Fibroblast of lung (primary cell): ENCODE results near the gene PLCG1. TPM values are rescaled to one million over a fixed set of nuclear protein-coding genes. Genes with fewer than 3 reads are reported as not detected.

Experiments used
- DNase-seq, 2 donors: peaks; one replicate each; pipeline versions ENCODE4 v3.0.0 to v3.0.0-alpha.2; 2010; ENCODE audit warnings: low read depth in 2 of 2
- H2AFZ ChIP-seq: 2 replicates; pipeline ENCODE4 v1.5.1; 2012; ENCODE audit warnings: low read length, control low read depth, inconsistent platforms
- H3K27ac ChIP-seq: 2 replicates; pipeline ENCODE4 v1.5.1; 2011; ENCODE audit warnings: low read length, control low read depth; ENCODE audit not compliant: insufficient read depth
- H3K27me3 ChIP-seq: 2 replicates; pipeline ENCODE4 v1.5.1; 2011; ENCODE audit warnings: mild to moderate bottlenecking, low read length; ENCODE audit not compliant: control insufficient read depth, insufficient read depth
- H3K36me3 ChIP-seq: 2 replicates; pipeline ENCODE4 v1.5.1; 2011; ENCODE audit warnings: low read length; ENCODE audit not compliant: control insufficient read depth, insufficient read depth
- H3K4me1 ChIP-seq: 2 replicates; pipeline ENCODE4 v1.5.1; 2011; ENCODE audit warnings: low read length; ENCODE audit not compliant: control insufficient read depth, insufficient read depth; ENCODE audit errors: extremely low read depth
- H3K4me2 ChIP-seq: 2 replicates; pipeline ENCODE4 v1.5.1; 2011; ENCODE audit warnings: low read length, control low read depth; ENCODE audit not compliant: insufficient read depth; ENCODE audit errors: extremely low read depth
- H3K4me3 ChIP-seq, 4 experiments: fragments of 200-600 bp in 1 of 4; sonication (generic) in 1 of 4; replicated peaks in 1 of 4; 2 replicates each; pipeline ENCODE4 v1.5.1; 2011 to 2016; ENCODE audit warnings: low read length in 4 of 4, low read depth in 3 of 4, mild to moderate bottlenecking in 3 of 4, control low read depth in 2 of 4, inconsistent platforms in 1 of 4, mixed read lengths in 1 of 4; ENCODE audit not compliant: insufficient read depth in 1 of 4; ENCODE audit errors: control extremely low read depth in 1 of 4
- H3K79me2 ChIP-seq: 2 replicates; pipeline ENCODE4 v1.5.1; 2012; ENCODE audit warnings: mild to moderate bottlenecking, low read length, inconsistent platforms; ENCODE audit not compliant: control insufficient read depth, insufficient read depth
- H3K9ac ChIP-seq: 2 replicates; pipeline ENCODE4 v1.5.1; 2011; ENCODE audit warnings: mild to moderate bottlenecking, low read length, control low read depth; ENCODE audit not compliant: insufficient read depth
- H3K9me3 ChIP-seq: 2 replicates; pipeline ENCODE4 v1.5.1; 2012; ENCODE audit warnings: low read depth, low read length; ENCODE audit not compliant: control insufficient read depth, insufficient read depth
- H4K20me1 ChIP-seq: 2 replicates; pipeline ENCODE4 v1.5.1; 2011; ENCODE audit warnings: low read length; ENCODE audit not compliant: control insufficient read depth, insufficient read depth; ENCODE audit errors: extremely low read depth
- EZH2 ChIP-seq: IDR thresholded peaks from 2 replicates; pipeline ENCODE4 v1.5.1; 2012; ENCODE audit warnings: low read length, control low read depth, mild to moderate bottlenecking; ENCODE audit errors: missing control alignments
- polyA plus RNA-seq, 2 donors: library from polyadenylated mRNA; depleted of rRNA in 1 of 2; stranded (reverse) in 1 of 2; unstranded in 1 of 2; fragments of >200 nt; gene quantifications; 2 replicates each; pipeline ENCODE4 v1.2.1, GENCODE V29; 2011 to 2012; ENCODE audit warnings: missing spikeins in 1 of 2
- total RNA-seq: library from RNA; depleted of rRNA; stranded (reverse); fragments of >200 nt; gene quantifications from 2 replicates; pipeline ENCODE4 v1.2.1, GENCODE V29; 2014
- TF ChIP-seq, protein P1 (sequence below), 2 donors: IDR thresholded peaks in 1 of 2; conservative IDR thresholded peaks in 1 of 2; 1 replicate in 1 of 2; 2 replicates in 1 of 2; pipeline ENCODE4 v1.5.1; 2011 to 2012; ENCODE audit warnings: low read length in 2 of 2, control low read depth in 1 of 2, inconsistent platforms in 1 of 2, low read depth in 1 of 2, mild to moderate bottlenecking in 1 of 2

PLCG1 gene
- total and polyA plus RNA-seq, 2 donors (not counting 1 experiment from before 2014, with no cell fraction given), result 24.5 to 86.2 TPM

DNA sequence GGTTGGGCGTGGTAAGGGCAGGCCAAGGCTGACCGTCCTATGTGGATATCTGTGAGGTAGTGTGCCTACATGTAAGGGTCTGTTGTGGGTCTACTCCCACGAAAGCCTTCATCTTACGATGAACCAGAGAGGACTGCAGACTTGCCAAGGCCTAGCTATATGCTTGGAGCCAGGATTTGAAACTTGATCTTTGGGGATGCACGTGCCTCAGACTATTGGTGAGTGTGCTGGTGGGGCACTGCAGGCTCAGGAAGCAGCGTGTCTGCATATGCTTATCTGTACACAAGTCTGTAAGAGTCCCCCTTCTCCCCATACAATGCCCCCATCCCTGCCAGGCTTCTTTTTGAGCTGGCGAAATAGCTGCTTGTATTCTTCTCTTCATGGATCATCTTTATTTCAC, 17.9 kb downstream of the PLCG1 start:
- Histone ChIP-seq H4K20me1 (peaks cover 1% of the 10 kb centered on the region), H3K4me2 (no peak overlapping the region), H3K36me3 (peaks cover under 1% of the 10 kb centered on the region), H3K4me3 (no peak overlapping the region), H3K79me2 (peaks cover 57% of the 10 kb centered on the region), H2AFZ (no peak overlapping the region), H3K27me3 (no peaks in the 10 kb centered on the region), H3K9me3 (no peaks in the 10 kb centered on the region), H3K4me1 (no peaks in the 10 kb centered on the region), H3K9ac (no peak overlapping the region), H3K27ac (no peak overlapping the region)
- TF ChIP-seq EZH2, result no peak
- TF ChIP-seq, protein P1, sequence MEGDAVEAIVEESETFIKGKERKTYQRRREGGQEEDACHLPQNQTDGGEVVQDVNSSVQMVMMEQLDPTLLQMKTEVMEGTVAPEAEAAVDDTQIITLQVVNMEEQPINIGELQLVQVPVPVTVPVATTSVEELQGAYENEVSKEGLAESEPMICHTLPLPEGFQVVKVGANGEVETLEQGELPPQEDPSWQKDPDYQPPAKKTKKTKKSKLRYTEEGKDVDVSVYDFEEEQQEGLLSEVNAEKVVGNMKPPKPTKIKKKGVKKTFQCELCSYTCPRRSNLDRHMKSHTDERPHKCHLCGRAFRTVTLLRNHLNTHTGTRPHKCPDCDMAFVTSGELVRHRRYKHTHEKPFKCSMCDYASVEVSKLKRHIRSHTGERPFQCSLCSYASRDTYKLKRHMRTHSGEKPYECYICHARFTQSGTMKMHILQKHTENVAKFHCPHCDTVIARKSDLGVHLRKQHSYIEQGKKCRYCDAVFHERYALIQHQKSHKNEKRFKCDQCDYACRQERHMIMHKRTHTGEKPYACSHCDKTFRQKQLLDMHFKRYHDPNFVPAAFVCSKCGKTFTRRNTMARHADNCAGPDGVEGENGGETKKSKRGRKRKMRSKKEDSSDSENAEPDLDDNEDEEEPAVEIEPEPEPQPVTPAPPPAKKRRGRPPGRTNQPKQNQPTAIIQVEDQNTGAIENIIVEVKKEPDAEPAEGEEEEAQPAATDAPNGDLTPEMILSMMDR (conservative IDR thresholded peaks at IDR 0.05 in 1 of 2, IDR thresholded peaks at IDR 0.05 in 1 of 2; ENCODE audit: low read depth in 1 of 2, low read length in 2 of 2), result no peak
- peak in 1 of 2 donors; percentile 44 for DNase-seq

DNA sequence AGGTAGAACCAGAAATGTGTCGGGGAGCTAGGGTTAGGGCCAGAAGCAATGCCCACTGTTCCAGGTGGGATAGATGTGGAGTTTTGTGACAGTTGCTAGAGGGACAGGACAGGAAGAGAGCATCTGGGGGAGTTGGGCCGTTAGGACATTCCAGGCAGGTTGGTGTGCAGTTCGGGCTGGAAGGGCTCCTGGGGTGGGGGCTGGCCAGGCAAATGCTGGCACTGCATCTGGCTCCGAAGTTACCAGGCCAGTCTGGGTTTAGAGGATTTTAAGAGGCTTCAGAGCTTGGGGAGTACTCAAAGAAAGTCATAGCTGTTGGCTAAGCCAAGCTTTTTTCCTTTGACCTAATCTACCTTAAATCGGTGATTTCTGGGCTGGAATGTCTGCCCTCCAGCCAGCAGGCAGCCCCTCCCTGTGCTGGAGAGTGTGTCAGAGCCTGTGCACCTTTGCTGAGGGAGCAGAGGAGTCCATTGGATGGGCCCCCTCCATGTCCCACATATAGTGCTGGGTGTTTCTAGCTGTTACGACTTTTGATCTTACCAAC, 20.8 kb downstream of the PLCG1 start:
- TF ChIP-seq, protein P1 (conservative IDR thresholded peaks at IDR 0.05 in 1 of 2, IDR thresholded peaks at IDR 0.05 in 1 of 2; ENCODE audit: low read depth in 1 of 2, low read length in 2 of 2), result no peak
- no peak for TF ChIP-seq EZH2
- Histone ChIP-seq H3K9ac (no peak overlapping the region), H2AFZ (no peak overlapping the region), H3K27ac (no peak overlapping the region), H3K36me3 (peaks cover 8% of the 10 kb centered on the region), H3K79me2 (peaks cover 32% of the 10 kb centered on the region), H3K4me3 (no peak overlapping the region), H3K4me2 (no peak overlapping the region), H3K4me1 (no peaks in the 10 kb centered on the region), H4K20me1 (peaks cover 1% of the 10 kb centered on the region), H3K27me3 (no peaks in the 10 kb centered on the region), H3K9me3 (no peaks in the 10 kb centered on the region)
- no peak for DNase-seq

DNA sequence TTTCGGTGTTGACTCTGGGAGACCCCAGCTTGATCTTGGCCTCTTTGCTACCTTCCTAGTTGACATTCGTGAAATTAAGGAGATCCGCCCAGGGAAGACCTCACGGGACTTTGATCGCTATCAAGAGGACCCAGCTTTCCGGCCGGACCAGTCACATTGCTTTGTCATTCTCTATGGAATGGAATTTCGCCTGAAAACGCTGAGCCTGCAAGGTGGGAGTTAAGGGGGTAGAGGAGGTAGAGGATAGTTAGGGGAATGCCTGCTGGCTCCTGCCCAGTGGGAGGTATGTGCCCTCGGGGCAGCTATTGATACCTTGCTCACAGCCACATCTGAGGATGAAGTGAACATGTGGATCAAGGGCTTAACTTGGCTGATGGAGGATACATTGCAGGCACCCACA, 22.2 kb downstream of the PLCG1 start:
- Histone ChIP-seq H3K4me3 (no peak overlapping the region), H3K9me3 (no peaks in the 10 kb centered on the region), H4K20me1 (peaks cover 1% of the 10 kb centered on the region), H3K36me3 (peaks cover 17% of the 10 kb centered on the region), H3K79me2 (peaks cover 22% of the 10 kb centered on the region), H3K4me1 (no peaks in the 10 kb centered on the region), H3K27me3 (no peaks in the 10 kb centered on the region), H2AFZ (no peak overlapping the region), H3K4me2 (no peak overlapping the region), H3K9ac (no peak overlapping the region), H3K27ac (no peak overlapping the region)
- TF ChIP-seq, protein P1 (conservative IDR thresholded peaks at IDR 0.05 in 1 of 2, IDR thresholded peaks at IDR 0.05 in 1 of 2; ENCODE audit: low read depth in 1 of 2, low read length in 2 of 2), result no peak
- TF ChIP-seq EZH2, result no peak
- no peak for DNase-seq
